ENCODE measurements around the gene STAP2. TPM values are rescaled to one million over a fixed set of nuclear protein-coding genes. Genes with fewer than 3 reads are reported as not detected.

Gene STAP2
- total RNA-seq, 4 donors from 2014 or later, result 1.5 to 2.9 (median 1.8) TPM

- TF ChIP-seq CTCF (IDR thresholded peaks at IDR 0.05; ENCODE audit: low read depth), result no peak
Observed at GRCh38 chr19:4297901-4298809, 40.5 kb downstream of the STAP2 start.

GRCh38 chr19:4295972-4296771, 42.5 kb downstream of the STAP2 start:
- TF ChIP-seq CTCF (IDR thresholded peaks at IDR 0.05; ENCODE audit: low read depth), result no peak

GRCh38 chr19:4294389-4294788, 44.2 kb downstream of the STAP2 start:
- no peak for TF ChIP-seq CTCF (IDR thresholded peaks at IDR 0.05; ENCODE audit: low read depth)

- no peak for TF ChIP-seq CTCF (IDR thresholded peaks at IDR 0.05; ENCODE audit: low read depth)
Observed at GRCh38 chr19:4292515-4292914, 46.1 kb downstream of the STAP2 start.

- no peak for TF ChIP-seq CTCF (IDR thresholded peaks at IDR 0.05; ENCODE audit: low read depth)
Observed at GRCh38 chr19:4291184-4291732, 47.4 kb downstream of the STAP2 start.

GRCh38 chr19:4288091-4288777, 50.4 kb downstream of the STAP2 start:
- no peak for TF ChIP-seq CTCF (IDR thresholded peaks at IDR 0.05; ENCODE audit: low read depth)
